ENCODE measurements around the gene NOTUM. TPM values are rescaled to one million over a fixed set of nuclear protein-coding genes. Genes with fewer than 3 reads are reported as not detected.

NOTUM gene
- total RNA-seq, 4 donors from 2014 or later, result 0.83 TPM; not detected in 3

GRCh38 chr17:81933178-81933699, 27.7 kb downstream of the NOTUM start:
- no peak overlapping the region for H3K27ac ChIP-seq (replicated peaks in 1 of 4)
- H3K27me3 ChIP-seq, result peaks cover 0 to 15% (median 0%) of the 10 kb centered on the region in 4 donors
- no peaks in the 10 kb centered on the region for H3K9me3 ChIP-seq
- no peak overlapping the region for H3K4me3 ChIP-seq
- TF ChIP-seq EP300 (IDR thresholded peaks at IDR 0.05), result no peak
- no peak for TF ChIP-seq POLR2AphosphoS5 (IDR thresholded peaks at IDR 0.05)
- no peak for TF ChIP-seq POLR2A (IDR thresholded peaks at IDR 0.05; ENCODE audit: low read depth)
- no peak for TF ChIP-seq CTCF (IDR thresholded peaks at IDR 0.05)
- H3K36me3 ChIP-seq, result no peaks in the 10 kb centered on the region
- H3K4me1 ChIP-seq, result peaks cover 20 to 30% (median 27%) of the 10 kb centered on the region in 4 donors
- DNase-seq (ENCODE audit: extremely low spot score), result no peak
- WGBS, result 87% methylated on average over 10 of the region's 14 CpGs
- intact Hi-C loops (cut with DNase I), result no loop called here

- Histone ChIP-seq H3K36me3 (no peaks in the 10 kb centered on the region), H3K27ac (replicated peaks in 1 of 4) (no peak overlapping the region), H3K4me3 (no peak overlapping the region), H3K27me3 (peaks cover 0 to 19% (median 1%) of the 10 kb centered on the region in 4 donors), H3K4me1 (peaks cover 19 to 28% (median 26%) of the 10 kb centered on the region in 4 donors), H3K9me3 (no peaks in the 10 kb centered on the region)
- intact Hi-C loops (cut with DNase I), result no loop called here
- WGBS, result 92% methylated on average over 9 of the region's 9 CpGs
- TF ChIP-seq POLR2AphosphoS5 (IDR thresholded peaks at IDR 0.05) (no peak), CTCF (IDR thresholded peaks at IDR 0.05) (no peak), EP300 (IDR thresholded peaks at IDR 0.05) (no peak), POLR2A (IDR thresholded peaks at IDR 0.05; ENCODE audit: low read depth) (no peak)
- DNase-seq (ENCODE audit: extremely low spot score), result no peak
These were observed 28.5 kb downstream of the NOTUM start for GRCh38 chr17:81932333-81932983.

GRCh38 chr17:81931557-81932332, 29.2 kb downstream of the NOTUM start:
- no peak overlapping the region for H3K27ac ChIP-seq (replicated peaks in 1 of 4)
- peaks cover 16 to 21% (median 21%) of the 10 kb centered on the region in 4 donors for H3K4me1 ChIP-seq
- TF ChIP-seq CTCF (IDR thresholded peaks at IDR 0.05) (no peak), POLR2A (IDR thresholded peaks at IDR 0.05; ENCODE audit: low read depth) (no peak)
- no peaks in the 10 kb centered on the region for H3K9me3 ChIP-seq
- no peak overlapping the region for H3K4me3 ChIP-seq
- DNase-seq (ENCODE audit: extremely low spot score), result no peak
- H3K36me3 ChIP-seq, result no peaks in the 10 kb centered on the region
- intact Hi-C loops (cut with DNase I), result no loop called here
- peaks cover 0 to 19% (median 1%) of the 10 kb centered on the region in 4 donors for H3K27me3 ChIP-seq
- WGBS, result 48% methylated on average over 10 of the region's 15 CpGs

- no peak for TF ChIP-seq POLR2AphosphoS5 (IDR thresholded peaks at IDR 0.05)
- no peak for TF ChIP-seq CTCF (IDR thresholded peaks at IDR 0.05)
- no peak for TF ChIP-seq EP300 (IDR thresholded peaks at IDR 0.05)
- no peak for TF ChIP-seq POLR2A (IDR thresholded peaks at IDR 0.05; ENCODE audit: low read depth)
- no peak for DNase-seq (ENCODE audit: extremely low spot score)
- peaks cover 0 to 19% (median 1%) of the 10 kb centered on the region in 4 donors for H3K27me3 ChIP-seq
- peaks cover 12 to 21% (median 18%) of the 10 kb centered on the region in 4 donors for H3K4me1 ChIP-seq
- intact Hi-C loops (cut with DNase I), result no loop called here
- H3K9me3 ChIP-seq, result no peaks in the 10 kb centered on the region
- no peaks in the 10 kb centered on the region for H3K36me3 ChIP-seq
- no peak overlapping the region for H3K27ac ChIP-seq (replicated peaks in 1 of 4)
- no peak overlapping the region for H3K4me3 ChIP-seq
- 84% methylated on average over 13 of the region's 13 CpGs for WGBS
These were observed 29.8 kb downstream of the NOTUM start for GRCh38 chr17:81931189-81931556.

All from esophagus muscularis mucosa (tissue), 4 donors.